HepG2 (cell line): ENCODE measurements around the gene BAZ1A. TPM values are rescaled to one million over a fixed set of nuclear protein-coding genes. Genes with fewer than 3 reads are reported as not detected.

Experiments used
- ARID4A ChIP-seq: sonication (generic); formaldehyde crosslinking; IDR thresholded peaks from 2 replicates; pipeline ENCODE4 v1.5.0; 2020; ENCODE audit warnings: mild to moderate bottlenecking, missing genetic modification reagents, borderline replicate concordance
- ATF6 ChIP-seq: sonication (generic); formaldehyde crosslinking; conservative IDR thresholded peaks from 2 replicates; pipeline ENCODE4 v1.4.0; 2020; ENCODE audit warnings: missing genetic modification reagents
- FLYWCH1 ChIP-seq: sonication (generic); formaldehyde crosslinking; IDR thresholded peaks from 2 replicates; pipeline ENCODE4 v1.8.1; 2023; ENCODE audit warnings: mild to moderate bottlenecking, missing genetic modification reagents
- PAF1 ChIP-seq: IDR thresholded peaks from 2 replicates; pipeline ENCODE4 v1.6.1; 2016; ENCODE audit warnings: missing genetic modification reagents, missing compliant biosample characterization
- PHF20 ChIP-seq: sonication (generic); formaldehyde crosslinking; IDR thresholded peaks from 2 replicates; pipeline ENCODE4 v1.5.0; 2020; ENCODE audit warnings: mild to moderate bottlenecking, missing genetic modification reagents
- ZFP37 ChIP-seq: sonication (generic); formaldehyde crosslinking; IDR thresholded peaks from 2 replicates; pipeline ENCODE4 v1.4.0; 2020; ENCODE audit warnings: missing genetic modification reagents, borderline replicate concordance
- ZNF34 ChIP-seq: sonication (generic); formaldehyde crosslinking; IDR thresholded peaks from 2 replicates; pipeline ENCODE4 v1.4.0; 2020; ENCODE audit warnings: mild to moderate bottlenecking, missing genetic modification reagents, borderline replicate concordance
- ZNF343 ChIP-seq: sonication (generic); formaldehyde crosslinking; IDR thresholded peaks from 2 replicates; pipeline ENCODE4 v1.4.0; 2020; ENCODE audit warnings: mild to moderate bottlenecking, missing genetic modification reagents
- ZNF580 ChIP-seq: IDR thresholded peaks from 2 replicates; pipeline ENCODE4 v1.6.1; 2016; ENCODE audit warnings: low read depth, borderline replicate concordance
- polyA plus RNA-seq, 8 experiments: library from polyadenylated mRNA; depleted of rRNA in 3 of 8; stranded (reverse) in 7 of 8; unstranded in 1 of 8; fragments of >200 nt; fragmentation: Illumina TruSeq in 4 of 8; extraction: Trizol in 4 of 8; gene quantifications; 2 replicates each; pipeline versions ENCODE4 v1.2.1 to v1.2.3, GENCODE V29; 2011 to 2016; ENCODE audit warnings: low read depth in 4 of 8, missing spikeins in 1 of 8, mixed read lengths in 1 of 8; ENCODE audit not compliant: insufficient read depth in 1 of 8
- total RNA-seq, 5 experiments: library from RNA; depleted of rRNA; stranded (reverse); fragments of >200 nt; fragmentation: Illumina TruSeq; extraction: Trizol; gene quantifications; 2 replicates each; pipeline ENCODE4 v1.2.3, GENCODE V29; 2016; ENCODE audit warnings: low read depth in 1 of 5
- TF ChIP-seq, protein P1 (sequence below): sonication (generic); formaldehyde crosslinking; IDR thresholded peaks from 2 replicates; pipeline ENCODE4 v1.4.0; 2020; ENCODE audit warnings: missing genetic modification reagents, borderline replicate concordance
- TF ChIP-seq, protein P2 (sequence below), 2 experiments: fragments of 450-650 bp in 1 of 2; sonication (generic) in 1 of 2; formaldehyde crosslinking; IDR thresholded peaks; 2 replicates each; pipeline versions ENCODE4 v1.5.0 to v1.8.0; 2020 to 2022; ENCODE audit warnings: mild to moderate bottlenecking in 1 of 2, missing genetic modification reagents in 1 of 2
- TF ChIP-seq, protein P3 (sequence below): IDR thresholded peaks from 2 replicates; pipeline ENCODE4 v1.6.1; 2016; ENCODE audit warnings: mild to moderate bottlenecking

The BAZ1A gene
- total and polyA plus RNA-seq, 2 of the 13 experiments (the other 11 are each of a cell fraction or from before 2014, with no cell fraction given): 20.9 to 56.8 TPM

DNA sequence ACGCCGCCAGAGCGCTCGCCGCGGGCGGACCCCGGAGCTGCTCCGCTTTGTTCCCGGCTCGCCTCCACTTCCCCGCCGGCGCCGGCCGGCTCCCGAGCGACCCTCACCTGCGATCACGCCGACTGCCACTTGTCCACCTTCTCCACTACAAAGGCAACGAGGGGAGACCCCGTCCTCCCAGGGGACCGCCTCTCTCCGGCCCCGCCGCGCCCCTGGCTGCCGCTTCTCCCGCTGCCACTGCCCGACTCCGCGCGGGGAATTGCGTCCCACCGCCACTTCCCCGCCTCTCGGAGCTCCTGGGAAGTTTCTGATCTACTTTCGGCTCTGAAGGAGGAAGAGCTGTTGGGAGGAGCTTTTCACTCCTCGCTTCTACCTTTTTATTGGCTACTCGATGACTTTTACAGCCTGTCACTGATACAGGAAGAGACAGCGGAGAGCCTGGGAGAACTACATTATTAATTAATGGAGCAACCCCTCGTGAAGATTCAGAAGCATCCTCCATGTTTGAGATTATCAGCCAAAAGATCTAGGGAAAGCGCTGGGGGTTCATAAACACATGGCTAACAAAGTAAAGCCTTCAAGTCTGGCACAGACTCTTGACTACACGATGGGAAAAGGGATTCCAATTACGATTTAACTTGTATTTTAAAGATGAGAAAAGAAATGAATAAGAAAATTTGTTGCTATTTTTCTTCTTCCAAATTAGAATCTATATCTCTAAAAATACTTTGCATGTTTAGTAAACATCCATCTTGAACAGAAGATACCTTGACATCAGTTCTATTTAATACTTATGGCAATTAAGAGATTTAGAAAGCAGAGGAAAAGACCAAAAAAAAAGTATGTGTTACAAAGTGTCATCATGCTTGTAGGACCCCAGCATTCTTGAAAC lies at the start of gene BAZ1A (continued):
- TF ChIP-seq, protein P1, sequence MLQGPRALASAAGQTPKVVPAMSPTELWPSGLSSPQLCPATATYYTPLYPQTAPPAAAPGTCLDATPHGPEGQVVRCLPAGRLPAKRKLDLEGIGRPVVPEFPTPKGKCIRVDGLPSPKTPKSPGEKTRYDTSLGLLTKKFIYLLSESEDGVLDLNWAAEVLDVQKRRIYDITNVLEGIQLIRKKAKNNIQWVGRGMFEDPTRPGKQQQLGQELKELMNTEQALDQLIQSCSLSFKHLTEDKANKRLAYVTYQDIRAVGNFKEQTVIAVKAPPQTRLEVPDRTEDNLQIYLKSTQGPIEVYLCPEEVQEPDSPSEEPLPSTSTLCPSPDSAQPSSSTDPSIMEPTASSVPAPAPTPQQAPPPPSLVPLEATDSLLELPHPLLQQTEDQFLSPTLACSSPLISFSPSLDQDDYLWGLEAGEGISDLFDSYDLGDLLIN: peak; percentile 93; the same call in 1 of the 2 replicates
- TF ChIP-seq ZFP37 (CRISPR knock-in tag) (peak; percentile 86; the same call in 1 of the 2 replicates), PAF1 (no peak), ZNF343 (no peak), ATF6 (no peak; the same call in 1 of the 2 replicates), FLYWCH1 (CRISPR knock-in tag) (no peak; the same call in 1 of the 2 replicates), PHF20 (peak; percentile 52), ZNF34 (CRISPR knock-in tag) (no peak), ARID4A (CRISPR knock-in tag) (peak; percentile 86), ZNF580 (CRISPR knock-in tag) (peak; percentile 85; the same call in 1 of the 2 replicates)
- TF ChIP-seq, protein P2, sequence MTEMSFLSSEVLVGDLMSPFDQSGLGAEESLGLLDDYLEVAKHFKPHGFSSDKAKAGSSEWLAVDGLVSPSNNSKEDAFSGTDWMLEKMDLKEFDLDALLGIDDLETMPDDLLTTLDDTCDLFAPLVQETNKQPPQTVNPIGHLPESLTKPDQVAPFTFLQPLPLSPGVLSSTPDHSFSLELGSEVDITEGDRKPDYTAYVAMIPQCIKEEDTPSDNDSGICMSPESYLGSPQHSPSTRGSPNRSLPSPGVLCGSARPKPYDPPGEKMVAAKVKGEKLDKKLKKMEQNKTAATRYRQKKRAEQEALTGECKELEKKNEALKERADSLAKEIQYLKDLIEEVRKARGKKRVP (CRISPR knock-in tag; IDR thresholded peaks at IDR 0.05): peak in 1 of 2 experiments; percentile 57; a peak in 1 of 4 replicates
- TF ChIP-seq, protein P3, sequence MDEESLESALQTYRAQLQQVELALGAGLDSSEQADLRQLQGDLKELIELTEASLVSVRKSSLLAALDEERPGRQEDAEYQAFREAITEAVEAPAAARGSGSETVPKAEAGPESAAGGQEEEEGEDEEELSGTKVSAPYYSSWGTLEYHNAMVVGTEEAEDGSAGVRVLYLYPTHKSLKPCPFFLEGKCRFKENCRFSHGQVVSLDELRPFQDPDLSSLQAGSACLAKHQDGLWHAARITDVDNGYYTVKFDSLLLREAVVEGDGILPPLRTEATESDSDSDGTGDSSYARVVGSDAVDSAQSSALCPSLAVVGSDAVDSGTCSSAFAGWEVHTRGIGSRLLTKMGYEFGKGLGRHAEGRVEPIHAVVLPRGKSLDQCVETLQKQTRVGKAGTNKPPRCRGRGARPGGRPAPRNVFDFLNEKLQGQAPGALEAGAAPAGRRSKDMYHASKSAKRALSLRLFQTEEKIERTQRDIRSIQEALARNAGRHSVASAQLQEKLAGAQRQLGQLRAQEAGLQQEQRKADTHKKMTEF (CRISPR knock-in tag): peak; percentile 83
